8988T (cell line): ENCODE measurements around the gene LCE2D.

Source experiments
- DNase-seq: peaks from one replicate; pipeline ENCODE4 v3.0.0; 2011

LCE2D gene

GRCh38 chr1:152699746-152700145 is 36.6 kb downstream of the LCE2D start:
- no peak for DNase-seq

- DNase-seq: no peak
Measured at GRCh38 chr1:152707860-152708259, 44.7 kb downstream of the LCE2D start, which contains the start of gene LCE4A. TSS of gene LCE4A (plus strand) at chr1:152708160. CDS start at chr1:152709076, 916 bp downstream.
